A549 (cell line): ENCODE results near the gene PDF. TPM values are rescaled to one million over a fixed set of nuclear protein-coding genes. Genes with fewer than 3 reads are reported as not detected.

Source experiments
- ATAC-seq, 2 experiments: fragments of 200-7000 bp in 1 of 2; fragments of >200 bp in 1 of 2; cut with Nextera tagmentation in 1 of 2; cut with Tn5 transposase in 1 of 2; 3 replicates each; pipeline versions ENCODE4 v1.8.0 to v1.9.1; 2018 to 2020; ENCODE audit warnings: mild to moderate bottlenecking in 1 of 2, moderate library complexity in 1 of 2
- CTCF ChIA-PET: fragments of 300-600 bp; sonication (Branson Sonifier 250); formaldehyde crosslinking; extraction: SDS; loops from one replicate; lab custom pipeline; 2021; ENCODE audit warnings: antibody characterized with exemption, inconsistent platforms; lab: Yijun Ruan, JAX
- POLR2A ChIA-PET: fragments of 350-600 bp; formaldehyde crosslinking; extraction: SDS; loops from one replicate; lab custom pipeline; 2021; ENCODE audit warnings: antibody characterized with exemption, inconsistent platforms; lab: Yijun Ruan, JAX
- DNase-seq, 2 experiments: peaks; one replicate each; pipeline versions ENCODE4 v3.0.0 to v3.0.0-alpha.2; 2011 to 2016; ENCODE audit warnings: low read depth in 1 of 2, low spot score in 1 of 2
- FAIRE-seq: peaks from 2 replicates; lab custom pipeline; 2011; peaks lifted over from hg19 to GRCh38; lab: Jason Lieb, UNC
- H3K27ac ChIP-seq, 2 experiments: fragments of >200 bp; sonication (Bioruptor Twin); formaldehyde crosslinking; 3 replicates each; pipeline ENCODE4 v1.5.1; 2016 to 2017
- H3K4me1 ChIP-seq: fragments of >200 bp; sonication (Bioruptor Twin); formaldehyde crosslinking; 3 replicates; pipeline ENCODE4 v1.6.1; 2016
- H3K4me2 ChIP-seq: fragments of >200 bp; sonication (Bioruptor Twin); formaldehyde crosslinking; 3 replicates; pipeline ENCODE4 v1.6.1; 2016
- H3K4me3 ChIP-seq: fragments of >200 bp; sonication (Bioruptor Twin); formaldehyde crosslinking; 3 replicates; pipeline ENCODE4 v1.5.1; 2016
- H3K9me3 ChIP-seq: fragments of >200 bp; sonication (Bioruptor Twin); formaldehyde crosslinking; 3 replicates; pipeline ENCODE4 v1.6.1; 2016
- CEBPB ChIP-seq, 2 experiments: fragments of >200 bp in 1 of 2; sonication (Bioruptor Twin) in 1 of 2; formaldehyde crosslinking in 1 of 2; IDR thresholded peaks; 2 replicates each; pipeline ENCODE4 v1.6.1; 2012 to 2016
- CHD4 ChIP-seq: fragments of 200-600 bp; sonication (generic); IDR thresholded peaks from 2 replicates; pipeline ENCODE4 v1.6.1; 2016; ENCODE audit warnings: antibody characterized with exemption, mild to moderate bottlenecking, borderline replicate concordance
- ESRRA ChIP-seq: fragments of 150-350 bp; IDR thresholded peaks from 2 replicates; pipeline ENCODE4 v1.6.1; 2014; ENCODE audit warnings: mild to moderate bottlenecking, low read length, borderline replicate concordance
- FOSB ChIP-seq: fragments of 250-450 bp; sonication (Bioruptor Pico); IDR thresholded peaks from 2 replicates; pipeline ENCODE4 v1.5.0; 2020; ENCODE audit warnings: mild to moderate bottlenecking, moderate library complexity
- FOSL2 ChIP-seq, 2 experiments: fragments of 450-650 bp in 1 of 2; fragments of >200 bp in 1 of 2; sonication (Bioruptor Twin) in 1 of 2; formaldehyde crosslinking; IDR thresholded peaks; 2 replicates each; pipeline versions ENCODE4 v1.5.0 to v1.6.1; 2016 to 2020; ENCODE audit warnings: mild to moderate bottlenecking in 1 of 2, moderate library complexity in 1 of 2
- FOXS1 ChIP-seq: fragments of 250-450 bp; sonication (Bioruptor Pico); IDR thresholded peaks from 2 replicates; pipeline ENCODE4 v1.5.0; 2020; ENCODE audit warnings: mild to moderate bottlenecking, moderate library complexity
- HES2 ChIP-seq: fragments of >200 bp; sonication (Bioruptor Twin); formaldehyde crosslinking; IDR thresholded peaks from 2 replicates; pipeline ENCODE4 v1.6.1; 2016
- HEYL ChIP-seq: fragments of 250-450 bp; sonication (Bioruptor Pico); IDR thresholded peaks from 2 replicates; pipeline ENCODE4 v1.8.0; 2021; ENCODE audit warnings: mild to moderate bottlenecking, moderate library complexity
- HOXA7 ChIP-seq: fragments of 250-450 bp; sonication (Bioruptor Pico); IDR thresholded peaks from 2 replicates; pipeline ENCODE4 v1.5.0; 2020; ENCODE audit warnings: mild to moderate bottlenecking, moderate library complexity
- HOXB5 ChIP-seq: fragments of 250-450 bp; sonication (Bioruptor Pico); IDR thresholded peaks from 2 replicates; pipeline ENCODE4 v1.5.0; 2020; ENCODE audit warnings: mild to moderate bottlenecking, moderate library complexity
- KDM5A ChIP-seq: fragments of 200-600 bp; sonication (generic); IDR thresholded peaks from 2 replicates; pipeline ENCODE4 v1.6.1; 2016; ENCODE audit warnings: antibody characterized with exemption, mild to moderate bottlenecking
- MAFK ChIP-seq: fragments of 450-650 bp; IDR thresholded peaks from 2 replicates; pipeline ENCODE4 v1.6.1; 2014; ENCODE audit not compliant: partially characterized antibody
- MAX ChIP-seq: IDR thresholded peaks from 2 replicates; pipeline ENCODE4 v1.6.1; 2012
- NFE2L2 ChIP-seq: fragments of 150-350 bp; conservative IDR thresholded peaks from 2 replicates; pipeline ENCODE4 v1.6.1; 2014; ENCODE audit warnings: low read length
- NPAS2 ChIP-seq: fragments of 250-450 bp; sonication (Bioruptor Pico); IDR thresholded peaks from 2 replicates; pipeline ENCODE4 v1.8.0; 2022; ENCODE audit warnings: mild to moderate bottlenecking, moderate library complexity, borderline replicate concordance
- POLR2A ChIP-seq: IDR thresholded peaks from 2 replicates; pipeline ENCODE4 v1.6.1; 2012; ENCODE audit warnings: mild to moderate bottlenecking, low read length
- REST ChIP-seq: fragments of 200-600 bp; sonication (generic); IDR thresholded peaks from 2 replicates; pipeline ENCODE4 v1.6.1; 2016; ENCODE audit warnings: antibody characterized with exemption, mild to moderate bottlenecking, moderate library complexity
- RFX5 ChIP-seq: fragments of 450-650 bp; IDR thresholded peaks from 2 replicates; pipeline ENCODE4 v1.7.1; 2014; ENCODE audit warnings: antibody characterized with exemption, mild to moderate bottlenecking, moderate library complexity
- RNF2 ChIP-seq: fragments of 200-600 bp; sonication (generic); IDR thresholded peaks from 2 replicates; pipeline ENCODE4 v1.6.1; 2016; ENCODE audit warnings: low read depth, mild to moderate bottlenecking, antibody characterized with exemption, moderate library complexity, borderline replicate concordance
- TFCP2L1 ChIP-seq: fragments of 250-450 bp; sonication (Bioruptor Pico); IDR thresholded peaks from 2 replicates; pipeline ENCODE4 v1.5.0; 2021; ENCODE audit warnings: mild to moderate bottlenecking
- ZC3H11A ChIP-seq: fragments of 450-650 bp; IDR thresholded peaks from 2 replicates; pipeline ENCODE4 v1.6.1; 2014; ENCODE audit warnings: antibody characterized with exemption, mild to moderate bottlenecking
- ZNF302 ChIP-seq: fragments of 250-450 bp; sonication (Bioruptor Pico); IDR thresholded peaks from 2 replicates; pipeline ENCODE4 v1.9.0; 2021; ENCODE audit warnings: inconsistent platforms, mild to moderate bottlenecking, moderate library complexity
- WGBS: methylation state at CpG from one replicate; pipeline ENCODE4 v1.1.6; 2017; ENCODE audit errors: missing lambda C conversion rate; 5-methylcytosine and 5-hydroxymethylcytosine counted together
- polyA plus RNA-seq, 4 experiments: library from polyadenylated mRNA; depleted of rRNA in 3 of 4; stranded (reverse); fragments of >200 nt; fragmentation: RNase III in 1 of 4; extraction: RNeasy Plus Mini Kit Qiagen cat#74134 plus additional on column Dnase treatment in 1 of 4; gene quantifications; 2 replicates in 3 of 4; 3 replicates in 1 of 4; pipeline ENCODE4 v1.2.3, GENCODE V29; 2011 to 2017

PDF gene
- polyA plus RNA-seq, 2 of the 4 experiments (the other 2 are of a cell fraction) = 16.1 to 29.1 TPM

- FAIRE-seq = no peak
- ATAC-seq = no peak
- H3K9me3 ChIP-seq = no peaks in the 10 kb centered on the region
- H3K4me2 ChIP-seq = no peak overlapping the region
- WGBS = 69% methylated on average over 3 of the region's 6 CpGs
- no peak overlapping the region for H3K27ac ChIP-seq
- ChIA-PET CTCF (interaction anchor here (0.6 to 1.6 kb wide), 2 partner anchors 9 to 140 kb away, joined by 3 to 4 read pairs; partner anchors contain the start of genes COG8 and NIP7), POLR2A (no interaction called here)
- no peaks in the 10 kb centered on the region for H3K4me1 ChIP-seq
- no peak for DNase-seq
- no peak overlapping the region for H3K4me3 ChIP-seq
- no peak for TF ChIP-seq ESRRA
- no peak for TF ChIP-seq TFCP2L1
- no peak for TF ChIP-seq ZNF302 (CRISPR knock-in tag)
- TF ChIP-seq FOXS1 (CRISPR knock-in tag) = no peak
- no peak for TF ChIP-seq FOSB
Measured at GRCh38 chr16:69348222-69348621, 17.8 kb upstream of the PDF start.

GRCh38 chr16:69346683-69347082 is 16.3 kb upstream of the PDF start:
- Histone ChIP-seq H3K9me3 (no peaks in the 10 kb centered on the region), H3K4me2 (no peak overlapping the region), H3K4me3 (no peak overlapping the region), H3K27ac (no peak overlapping the region), H3K4me1 (no peaks in the 10 kb centered on the region; the same call in 2 of the 3 replicates)
- TF ChIP-seq FOSL2 (IDR thresholded peaks at IDR 0.05) (no peak), FOSL2 (CRISPR knock-in tag; IDR thresholded peaks at IDR 0.05) (no peak), RFX5 (no peak), MAFK (peak; percentile 12), RNF2 (no peak), MAX (no peak), FOSB (no peak)
- WGBS = 92% methylated on average over 6 of the region's 6 CpGs
- POLR2A ChIA-PET = no interaction called here
- ATAC-seq (peak in 1 of 2 experiments; percentile 32; a peak in 3 of 6 replicates), DNase-seq (no peak), FAIRE-seq (no peak)
- CTCF ChIA-PET = interaction anchor here (0.6 to 1.6 kb wide), 2 partner anchors 8 to 30 kb away, joined by 3 read pairs; partner anchors contain the start of genes COG8 and NIP7

- no peak overlapping the region for H3K4me3 ChIP-seq
- ChIA-PET CTCF (no interaction called here), POLR2A (no interaction called here)
- H3K9me3 ChIP-seq = no peaks in the 10 kb centered on the region
- WGBS = 87% methylated on average over 4 of the region's 4 CpGs
- H3K27ac ChIP-seq = no peak overlapping the region
- no peak overlapping the region for H3K4me2 ChIP-seq
- DNase-seq (no peak), ATAC-seq (no peak), FAIRE-seq (no peak)
- TF ChIP-seq RNF2 = no peak
- no peak for TF ChIP-seq POLR2A
- TF ChIP-seq NPAS2 (CRISPR knock-in tag) = no peak
- no peak for TF ChIP-seq HOXB5
- H3K4me1 ChIP-seq = peaks cover 5% of the 10 kb centered on the region; the same call in 2 of the 3 replicates
Measured at GRCh38 chr16:69345923-69346322, 15.5 kb upstream of the PDF start.

GRCh38 chr16:69344171-69344570 is 13.8 kb upstream of the PDF start:
- 94% methylated on average over 5 of the region's 5 CpGs for WGBS
- H3K4me3 ChIP-seq = no peak overlapping the region
- no peak for FAIRE-seq
- H3K27ac ChIP-seq = no peak overlapping the region
- H3K4me2 ChIP-seq = no peak overlapping the region
- DNase-seq = no peak
- POLR2A ChIA-PET = no interaction called here
- H3K4me1 ChIP-seq = peaks cover 9% of the 10 kb centered on the region; the same call in 2 of the 3 replicates
- H3K9me3 ChIP-seq = no peaks in the 10 kb centered on the region
- CTCF ChIA-PET = no interaction called here
- TF ChIP-seq KDM5A = no peak
- no peak for TF ChIP-seq FOSL2 (IDR thresholded peaks at IDR 0.05)
- TF ChIP-seq FOSL2 (CRISPR knock-in tag; IDR thresholded peaks at IDR 0.05) = no peak
- no peak for TF ChIP-seq CEBPB (IDR thresholded peaks at IDR 0.05)
- no peak for TF ChIP-seq HOXB5
- no peak for ATAC-seq

GRCh38 chr16:69340095-69340644 is 9.8 kb upstream of the PDF start:
- ATAC-seq = peak in 1 of 2 experiments; percentile 11; a peak in 3 of 6 replicates
- peak overlapping the region; percentile 85 to 94 for H3K27ac ChIP-seq
- 2% methylated on average over 16 of the region's 16 CpGs for WGBS
- no peaks in the 10 kb centered on the region for H3K9me3 ChIP-seq
- POLR2A ChIA-PET = interaction anchor here (0.6 kb wide), 1 partner anchor 270 kb away, joined by 3 read pairs; no protein-coding TSS in a partner anchor
- peaks cover 19% of the 10 kb centered on the region; the same call in 2 of the 3 replicates for H3K4me1 ChIP-seq
- H3K4me3 ChIP-seq = peak overlapping the region; percentile 74
- FAIRE-seq = no peak
- peak overlapping the region; percentile 84 for H3K4me2 ChIP-seq
- CTCF ChIA-PET = interaction anchor here (0.6 to 2.8 kb wide), 11 partner anchors 8 to 811 kb away, joined by 3 to 7 read pairs (median 3); no protein-coding TSS in a partner anchor
- no peak for DNase-seq
- TF ChIP-seq HES2 = no peak
- no peak for TF ChIP-seq RNF2
- no peak for TF ChIP-seq ZC3H11A
- TF ChIP-seq HOXA7 (CRISPR knock-in tag) = no peak
- no peak for TF ChIP-seq CHD4
- no peak for TF ChIP-seq NFE2L2
- TF ChIP-seq HEYL (CRISPR knock-in tag) = no peak
- no peak for TF ChIP-seq FOSB
- TF ChIP-seq REST = no peak
